ENCODE measurements around the gene JAK2. TPM values are rescaled to one million over a fixed set of nuclear protein-coding genes. Genes with fewer than 3 reads are reported as not detected.

JAK2 gene
- total RNA-seq, 4 donors from 2014 or later: 25.4 to 64.0 (median 36.5) TPM

GRCh38 chr9:4969130-4969529, 15.9 kb upstream of the JAK2 start:
- no peak for TF ChIP-seq POLR2A (IDR thresholded peaks at IDR 0.05)
- TF ChIP-seq POLR2AphosphoS5 (IDR thresholded peaks at IDR 0.05): no peak
- TF ChIP-seq CTCF (IDR thresholded peaks at IDR 0.05): no peak
- no peak for TF ChIP-seq EP300 (IDR thresholded peaks at IDR 0.05)
- Histone ChIP-seq H3K27ac (no peak overlapping the region), H3K27me3 (no peaks in the 10 kb centered on the region), H3K4me1 (no peaks in the 10 kb centered on the region), H3K9me3 (peaks cover 3% of the 10 kb centered on the region), H3K36me3 (no peaks in the 10 kb centered on the region), H3K4me3 (no peak overlapping the region)
- WGBS: 88% methylated on average over 1 of the region's 1 CpG
- DNase-seq (ENCODE audit: low spot score in 2 of 2): no peak

- no peaks in the 10 kb centered on the region for H3K4me1 ChIP-seq
- no peaks in the 10 kb centered on the region for H3K9me3 ChIP-seq
- 76% methylated on average over 8 of the region's 8 CpGs for WGBS
- no peak for DNase-seq (ENCODE audit: low spot score in 2 of 2)
- TF ChIP-seq EP300 (IDR thresholded peaks at IDR 0.05) (no peak), CTCF (IDR thresholded peaks at IDR 0.05) (no peak), POLR2AphosphoS5 (IDR thresholded peaks at IDR 0.05) (no peak), POLR2A (IDR thresholded peaks at IDR 0.05) (no peak)
- H3K27ac ChIP-seq: no peak overlapping the region
- no peak overlapping the region for H3K4me3 ChIP-seq
- H3K27me3 ChIP-seq: no peaks in the 10 kb centered on the region
- no peaks in the 10 kb centered on the region for H3K36me3 ChIP-seq
These were observed 14.0 kb upstream of the JAK2 start for GRCh38 chr9:4970970-4971641.

- no peaks in the 10 kb centered on the region for H3K36me3 ChIP-seq
- DNase-seq (ENCODE audit: low spot score in 2 of 2): no peak
These were observed 11.8 kb upstream of the JAK2 start for GRCh38 chr9:4973246-4973645.

GRCh38 chr9:4973902-4974301, 11.2 kb upstream of the JAK2 start:
- no peak for DNase-seq (ENCODE audit: low spot score in 2 of 2)
- WGBS: 58% methylated on average over 1 of the region's 1 CpG
- TF ChIP-seq EP300 (IDR thresholded peaks at IDR 0.05) (no peak), POLR2A (IDR thresholded peaks at IDR 0.05) (no peak), POLR2AphosphoS5 (IDR thresholded peaks at IDR 0.05) (no peak), CTCF (IDR thresholded peaks at IDR 0.05) (no peak)
- no peaks in the 10 kb centered on the region for H3K36me3 ChIP-seq
- H3K27ac ChIP-seq: no peak overlapping the region
- no peaks in the 10 kb centered on the region for H3K4me1 ChIP-seq
- no peak overlapping the region for H3K4me3 ChIP-seq
- no peaks in the 10 kb centered on the region for H3K9me3 ChIP-seq
- no peaks in the 10 kb centered on the region for H3K27me3 ChIP-seq

More at GRCh38 chr9:4973246-4973645, 11.8 kb upstream of the JAK2 start:
- no peaks in the 10 kb centered on the region for H3K4me1 ChIP-seq
- H3K27ac ChIP-seq: no peak overlapping the region
- H3K27me3 ChIP-seq: no peaks in the 10 kb centered on the region
- 69% methylated on average over 1 of the region's 1 CpG for WGBS
- no peak overlapping the region for H3K4me3 ChIP-seq
- TF ChIP-seq POLR2AphosphoS5 (IDR thresholded peaks at IDR 0.05): no peak
- no peak for TF ChIP-seq POLR2A (IDR thresholded peaks at IDR 0.05)
- TF ChIP-seq EP300 (IDR thresholded peaks at IDR 0.05): no peak
- TF ChIP-seq CTCF (IDR thresholded peaks at IDR 0.05): no peak
- H3K9me3 ChIP-seq: no peaks in the 10 kb centered on the region

- 85% methylated on average over 2 of the region's 2 CpGs for WGBS
- no peak for DNase-seq (ENCODE audit: low spot score in 2 of 2)
- H3K9me3 ChIP-seq: no peaks in the 10 kb centered on the region
- no peaks in the 10 kb centered on the region for H3K36me3 ChIP-seq
- no peaks in the 10 kb centered on the region for H3K27me3 ChIP-seq
- TF ChIP-seq POLR2A (IDR thresholded peaks at IDR 0.05): no peak
- TF ChIP-seq CTCF (IDR thresholded peaks at IDR 0.05): no peak
- H3K27ac ChIP-seq: no peak overlapping the region
- no peak overlapping the region for H3K4me3 ChIP-seq
- peaks cover 7% of the 10 kb centered on the region for H3K4me1 ChIP-seq
These were observed 5.8 kb upstream of the JAK2 start for GRCh38 chr9:4979239-4979638.

Measured in suprapubic skin (tissue), 4 donors.